H1 (cell line): ENCODE measurements around the gene FAM53A. TPM values are rescaled to one million over a fixed set of nuclear protein-coding genes. Genes with fewer than 3 reads are reported as not detected.

Experiments
- CTCF ChIA-PET: fragments of 300-600 bp; sonication (Branson Sonifier 250); formaldehyde crosslinking; loops from one replicate; lab custom pipeline; 2021; ENCODE audit not compliant: partially characterized antibody; lab: Charles Lee
- POLR2A ChIA-PET: fragments of 300-600 bp; sonication (Branson Sonifier 250); formaldehyde crosslinking; loops from one replicate; lab custom pipeline; 2021; ENCODE audit warnings: inconsistent platforms; ENCODE audit not compliant: partially characterized antibody; lab: Charles Lee
- DNase-seq, 2 experiments: peaks; one replicate each; pipeline versions ENCODE4 v3.0.0 to v3.0.0-alpha.2; 2010 to 2022; ENCODE audit warnings: low spot score in 2 of 2, low read depth in 1 of 2, mixed read lengths in 1 of 2
- FAIRE-seq: peaks from 2 replicates; lab custom pipeline; 2011; peaks lifted over from hg19 to GRCh38; lab: Jason Lieb, UNC
- H2AFZ ChIP-seq: 2 replicates; pipeline ENCODE4 v1.8.1; 2012; ENCODE audit warnings: low read length, inconsistent platforms
- H2AK5ac ChIP-seq: 2 replicates; pipeline ENCODE4 v1.6.1; 2013; ENCODE audit warnings: low read depth, low read length
- H2BK120ac ChIP-seq: replicated peaks from 2 replicates; pipeline ENCODE3; 2013; ENCODE audit warnings: low read depth, low read length, inconsistent platforms
- H2BK12ac ChIP-seq: 2 replicates; pipeline ENCODE4 v1.6.1; 2013; ENCODE audit warnings: low read depth, low read length
- H2BK15ac ChIP-seq: 2 replicates; pipeline ENCODE4 v1.6.1; 2013; ENCODE audit warnings: low read length
- H2BK20ac ChIP-seq: 2 replicates; pipeline ENCODE4 v1.6.1; 2013; ENCODE audit warnings: low read length
- H2BK5ac ChIP-seq: 2 replicates; pipeline ENCODE4 v1.6.1; 2013; ENCODE audit warnings: low read depth, low read length
- H3K14ac ChIP-seq: 2 replicates; pipeline ENCODE4 v1.6.1; 2013; ENCODE audit warnings: inconsistent platforms; ENCODE audit not compliant: insufficient read length
- H3K18ac ChIP-seq: 2 replicates; pipeline ENCODE4 v1.6.1; 2013; ENCODE audit warnings: low read length; ENCODE audit errors: extremely low read depth
- H3K23ac ChIP-seq: 2 replicates; pipeline ENCODE4 v1.6.1; 2013; ENCODE audit warnings: inconsistent platforms; ENCODE audit not compliant: insufficient read length
- H3K23me2 ChIP-seq: 2 replicates; pipeline ENCODE4 v1.6.1; 2013; ENCODE audit warnings: low read depth, low read length
- H3K27ac ChIP-seq: 2 replicates; pipeline ENCODE4 v1.6.1; 2011; ENCODE audit warnings: low read depth, low read length, inconsistent platforms
- H3K27me3 ChIP-seq, 4 experiments: replicated peaks in 1 of 4; 1 replicate in 1 of 4; 2 replicates in 3 of 4; pipeline versions ENCODE4 v1.6.1 to v1.8.1; 2011 to 2013; ENCODE audit warnings: low read length in 3 of 4, mild to moderate bottlenecking in 3 of 4, inconsistent platforms in 2 of 4, mixed read lengths in 2 of 4, moderate library complexity in 1 of 4; ENCODE audit not compliant: control insufficient read depth in 3 of 4, insufficient read depth in 3 of 4; ENCODE audit errors: extremely low read depth in 1 of 4
- H3K36me3 ChIP-seq, 4 experiments: 2 replicates each; pipeline versions ENCODE4 v1.6.1 to v1.8.1; 2011 to 2013; ENCODE audit warnings: mild to moderate bottlenecking in 4 of 4, low read length in 3 of 4, moderate library complexity in 2 of 4, control low read depth in 1 of 4, inconsistent platforms in 1 of 4; ENCODE audit not compliant: insufficient read depth in 4 of 4, control insufficient read depth in 2 of 4
- H3K4ac ChIP-seq: replicated peaks from 2 replicates; pipeline ENCODE3; 2013; ENCODE audit warnings: low read length, low read depth, mixed read lengths, inconsistent platforms; ENCODE audit not compliant: insufficient read length
- H3K4me1 ChIP-seq, 4 experiments: replicated peaks in 1 of 4; 1 replicate in 1 of 4; 2 replicates in 3 of 4; pipeline versions ENCODE4 v1.6.1 to v1.8.1; 2011 to 2013; ENCODE audit warnings: low read length in 3 of 4, inconsistent platforms in 2 of 4, mixed read lengths in 1 of 4; ENCODE audit not compliant: insufficient read depth in 4 of 4, control insufficient read depth in 3 of 4
- H3K4me2 ChIP-seq, 2 experiments: 2 replicates each; pipeline versions ENCODE4 v1.6.1 to v1.8.1; 2011 to 2013; ENCODE audit warnings: low read depth in 2 of 2, low read length in 2 of 2, control low read depth in 1 of 2, inconsistent platforms in 1 of 2, mild to moderate bottlenecking in 1 of 2; ENCODE audit not compliant: insufficient read depth in 1 of 2
- H3K4me3 ChIP-seq, 4 experiments: fragments of 200-600, 300-600 bp in 1 of 4; sonication (generic), shearing (Covaris generic), sonication (Bioruptor Twin) in 1 of 4; 2 replicates each; pipeline versions ENCODE4 v1.5.1 to v1.8.1; 2011 to 2016; ENCODE audit warnings: low read length in 4 of 4, low read depth in 3 of 4, control low read depth in 2 of 4, inconsistent platforms in 2 of 4, mild to moderate bottlenecking in 2 of 4, mixed read lengths in 1 of 4, moderate library complexity in 1 of 4; ENCODE audit not compliant: insufficient read depth in 2 of 4; ENCODE audit errors: extremely low read depth in 1 of 4
- H3K56ac ChIP-seq: replicated peaks from 2 replicates; pipeline ENCODE3; 2013; ENCODE audit warnings: low read depth, mild to moderate bottlenecking, mixed read lengths, low read length, inconsistent platforms; ENCODE audit not compliant: insufficient read length
- H3K79me1 ChIP-seq: 2 replicates; pipeline ENCODE4 v1.6.1; 2013; ENCODE audit warnings: low read depth, low read length, control low read depth
- H3K79me2 ChIP-seq, 2 experiments: 2 replicates each; pipeline versions ENCODE4 v1.6.1 to v1.8.1; 2012 to 2013; ENCODE audit warnings: low read length in 2 of 2, mild to moderate bottlenecking in 2 of 2, inconsistent platforms in 1 of 2; ENCODE audit not compliant: insufficient read depth in 2 of 2, control insufficient read depth in 1 of 2
- H3K9ac ChIP-seq, 4 experiments: replicated peaks in 1 of 4; 1 replicate in 1 of 4; 2 replicates in 3 of 4; pipeline versions ENCODE4 v1.6.1 to v1.8.1; 2011 to 2013; ENCODE audit warnings: low read depth in 3 of 4, low read length in 3 of 4, control low read depth in 2 of 4, mild to moderate bottlenecking in 2 of 4, moderate library complexity in 2 of 4, inconsistent platforms in 1 of 4; ENCODE audit errors: extremely low read depth in 1 of 4
- H3K9me3 ChIP-seq, 2 experiments: 2 replicates each; pipeline versions ENCODE4 v1.6.1 to v1.8.1; 2012 to 2013; ENCODE audit warnings: mild to moderate bottlenecking in 2 of 2, moderate library complexity in 2 of 2, control low read depth in 1 of 2, inconsistent platforms in 1 of 2, low read depth in 1 of 2, low read length in 1 of 2, mixed read lengths in 1 of 2; ENCODE audit not compliant: insufficient read depth in 2 of 2
- H4K20me1 ChIP-seq, 2 experiments: replicated peaks in 1 of 2; 2 replicates each; pipeline versions ENCODE3 to v1.8.1; 2011 to 2013; ENCODE audit warnings: inconsistent platforms in 2 of 2, low read length in 2 of 2, mild to moderate bottlenecking in 1 of 2; ENCODE audit not compliant: insufficient read depth in 2 of 2, control insufficient read depth in 1 of 2
- H4K5ac ChIP-seq: 2 replicates; pipeline ENCODE4 v1.6.1; 2013; ENCODE audit warnings: low read length, low read depth, mixed read lengths, inconsistent platforms; ENCODE audit not compliant: insufficient read length
- H4K8ac ChIP-seq: 2 replicates; pipeline ENCODE4 v1.8.0; 2013; ENCODE audit warnings: mild to moderate bottlenecking, moderate library complexity, low read length, inconsistent platforms; ENCODE audit not compliant: insufficient read depth; ENCODE audit errors: extremely low read depth
- H4K91ac ChIP-seq: replicated peaks from 2 replicates; pipeline ENCODE3; 2013; ENCODE audit warnings: low read length, mixed read lengths, inconsistent platforms; ENCODE audit not compliant: insufficient read length
- ASH2L ChIP-seq: fragments of 200-600, 300-600 bp; sonication (generic); IDR thresholded peaks from one replicate; pipeline ENCODE4 v1.7.1; 2017; ENCODE audit warnings: low read length
- EP300 ChIP-seq, 2 experiments: IDR thresholded peaks; 1 replicate in 1 of 2; 2 replicates in 1 of 2; pipeline ENCODE4 v1.6.1; 2011 to 2012; ENCODE audit warnings: low read depth in 2 of 2, low read length in 2 of 2, mild to moderate bottlenecking in 2 of 2, borderline replicate concordance in 1 of 2, inconsistent platforms in 1 of 2, moderate library complexity in 1 of 2
- NANOG ChIP-seq: IDR thresholded peaks from 2 replicates; pipeline ENCODE4 v1.6.1; 2011; ENCODE audit warnings: low read length, low read depth, mild to moderate bottlenecking, inconsistent platforms; ENCODE audit not compliant: insufficient read depth, poor library complexity, severe bottlenecking
- SIN3A ChIP-seq, 2 experiments: IDR thresholded peaks in 1 of 2; conservative IDR thresholded peaks in 1 of 2; 2 replicates each; pipeline ENCODE4 v1.6.1; 2011 to 2012; ENCODE audit warnings: low read length in 2 of 2, improper control_type of control experiment in 1 of 2, low read depth in 1 of 2, mild to moderate bottlenecking in 1 of 2
- USF2 ChIP-seq: IDR thresholded peaks from 2 replicates; pipeline ENCODE4 v1.6.1; 2011; ENCODE audit warnings: low read length, improper control_type of control experiment
- YY1 ChIP-seq: IDR thresholded peaks from 2 replicates; pipeline ENCODE4 v1.6.1; 2011; ENCODE audit warnings: low read depth, mild to moderate bottlenecking, low read length
- WGBS, 2 experiments: shearing (Covaris generic) in 1 of 2; methylation state at CpG; one replicate each; pipeline versions ENCODE4 v1.1.6 to v1.1.7; 2013 to 2015; ENCODE audit warnings: low lambda C conversion rate in 2 of 2, mixed read lengths in 2 of 2, inconsistent platforms in 1 of 2, low coverage in 1 of 2, missing lambda C conversion rate in 1 of 2; ENCODE audit not compliant: insufficient replicate concordance in 2 of 2, insufficient coverage in 1 of 2, insufficient read length in 1 of 2; ENCODE audit errors: extremely low coverage in 1 of 2, missing lambda C conversion rate in 1 of 2; 5-methylcytosine and 5-hydroxymethylcytosine counted together
- polyA plus RNA-seq, 7 experiments: library from polyadenylated mRNA; depleted of rRNA in 3 of 7; stranded (reverse) in 5 of 7; unstranded in 2 of 7; fragments of >200 nt in 5 of 7; fragments of 200-250 nt in 2 of 7; gene quantifications; 1 replicate in 5 of 7; 2 replicates in 1 of 7; 4 replicates in 1 of 7; pipeline versions ENCODE4 v1.2.1 to v1.2.3, GENCODE V29; 2011 to 2013; ENCODE audit warnings: missing spikeins in 2 of 7, mixed read lengths in 2 of 7
- total RNA-seq: library from RNA; stranded (reverse); fragmentation: NEBNext Ultra II Directional; extraction: Animal tissue kit (Norgen Biotek cat#: 25700); gene quantifications from 2 replicates; pipeline ENCODE4 v1.2.1, GENCODE V29; 2021

The FAM53A gene
- total and polyA plus RNA-seq, 2 of the 8 experiments (the other 6 are each of a cell fraction or from before 2014, with no cell fraction given) = 1.9 to 2.0 TPM

GRCh38 chr4:1653776-1654175, 30.3 kb downstream of the FAM53A start:
- WGBS, 2 experiments = 85% methylated on average over 7 of the region's 10 CpGs; no CpG with 5 or more reads in 1 of the 2 experiments
- Histone ChIP-seq H3K18ac (no peak overlapping the region), H2BK12ac (no peak overlapping the region), H3K4ac (no peak overlapping the region), H3K23me2 (peaks cover 13% of the 10 kb centered on the region; the same call in 1 of the 2 replicates), H3K79me2 (no peaks in the 10 kb centered on the region), H2BK5ac (no peak overlapping the region), H2AK5ac (no peak overlapping the region), H3K9ac (no peak overlapping the region), H4K91ac (no peak overlapping the region), H3K4me2 (no peak overlapping the region), H3K9me3 (peaks cover 0 to 2% of the 10 kb centered on the region in 2 experiments; a peak in 1 of 4 replicates), H3K4me3 (no peak overlapping the region), H4K5ac (no peak overlapping the region), H3K27ac (no peak overlapping the region), H2AFZ (no peak overlapping the region), H3K4me1 (no peaks in the 10 kb centered on the region), H2BK120ac (no peak overlapping the region), H3K36me3 (no peaks in the 10 kb centered on the region; a peak in 1 of 8 replicates), H3K27me3 (no peaks in the 10 kb centered on the region), H3K23ac (no peak overlapping the region), H3K56ac (no peak overlapping the region), H4K8ac (peak overlapping the region; percentile 51; the same call in 1 of the 2 replicates), H3K14ac (no peak overlapping the region), H4K20me1 (peaks cover 0 to 12% of the 10 kb centered on the region in 2 experiments), H2BK15ac (no peak overlapping the region), H3K79me1 (no peaks in the 10 kb centered on the region), H2BK20ac (no peak overlapping the region)
- ChIA-PET POLR2A (no interaction called here), CTCF (interaction anchor here (0.8 to 1.5 kb wide), 8 partner anchors 9 to 156 kb away, joined by 3 to 4 read pairs (median 3); no protein-coding TSS in a partner anchor)
- FAIRE-seq = no peak
- DNase-seq = no peak
- TF ChIP-seq ASH2L (no peak), USF2 (no peak), EP300 (IDR thresholded peaks at IDR 0.05; ENCODE audit: borderline replicate concordance in 1 of 2, low read depth in 2 of 2, low read length in 2 of 2) (no peak), NANOG (no peak), SIN3A (conservative IDR thresholded peaks at IDR 0.05 in 1 of 2, IDR thresholded peaks at IDR 0.05 in 1 of 2; ENCODE audit: low read depth in 1 of 2, low read length in 2 of 2) (no peak), YY1 (no peak)
